ENCODE data around the gene NPHP4.

The NPHP4 gene

DNA sequence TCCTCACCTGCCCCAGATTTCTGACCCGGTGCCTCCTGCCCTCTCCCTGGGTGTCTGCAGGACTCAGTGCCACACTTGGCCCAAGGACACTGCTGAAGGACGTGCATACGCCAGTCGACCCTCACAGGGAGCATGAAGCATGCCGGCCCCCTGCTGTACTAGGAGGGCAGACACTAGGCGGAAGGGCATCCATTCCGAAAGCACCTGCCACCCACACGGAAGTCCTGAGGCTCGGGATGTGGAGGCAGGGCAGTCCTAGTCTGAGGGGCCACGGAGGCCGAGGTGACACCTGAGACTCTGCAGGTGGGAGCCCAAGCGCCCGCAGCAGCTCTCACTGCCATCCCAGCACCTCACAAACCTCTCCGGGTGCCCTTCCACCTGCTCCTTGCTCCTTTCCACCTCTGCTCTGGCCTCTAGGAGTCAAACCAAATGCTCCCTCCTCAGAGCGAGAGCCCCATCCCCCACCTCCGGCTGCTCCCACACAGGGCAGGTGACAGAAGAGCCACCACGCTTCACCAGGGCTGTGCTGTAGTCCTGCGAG is 2.4 kb downstream of the NPHP4 start:
- no peak for DNase-seq (ENCODE audit: low read depth)

DNA sequence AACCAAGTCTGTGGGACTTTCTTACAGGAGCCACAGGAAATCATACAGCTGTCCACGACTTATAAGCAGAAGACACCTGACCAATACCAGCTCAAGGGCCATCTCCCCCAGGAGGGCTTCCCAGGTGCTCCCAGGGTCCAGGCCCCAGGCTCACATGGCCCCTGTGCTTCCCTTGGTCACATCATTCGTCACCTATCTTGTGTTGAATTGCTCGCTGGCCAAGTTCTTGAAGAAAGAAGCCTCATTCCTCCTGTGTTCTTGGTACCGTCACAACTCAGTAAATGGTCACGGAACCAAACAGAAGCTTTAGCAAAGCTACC is 3.0 kb downstream of the NPHP4 start:
- DNase-seq (ENCODE audit: low read depth): no peak

DNA sequence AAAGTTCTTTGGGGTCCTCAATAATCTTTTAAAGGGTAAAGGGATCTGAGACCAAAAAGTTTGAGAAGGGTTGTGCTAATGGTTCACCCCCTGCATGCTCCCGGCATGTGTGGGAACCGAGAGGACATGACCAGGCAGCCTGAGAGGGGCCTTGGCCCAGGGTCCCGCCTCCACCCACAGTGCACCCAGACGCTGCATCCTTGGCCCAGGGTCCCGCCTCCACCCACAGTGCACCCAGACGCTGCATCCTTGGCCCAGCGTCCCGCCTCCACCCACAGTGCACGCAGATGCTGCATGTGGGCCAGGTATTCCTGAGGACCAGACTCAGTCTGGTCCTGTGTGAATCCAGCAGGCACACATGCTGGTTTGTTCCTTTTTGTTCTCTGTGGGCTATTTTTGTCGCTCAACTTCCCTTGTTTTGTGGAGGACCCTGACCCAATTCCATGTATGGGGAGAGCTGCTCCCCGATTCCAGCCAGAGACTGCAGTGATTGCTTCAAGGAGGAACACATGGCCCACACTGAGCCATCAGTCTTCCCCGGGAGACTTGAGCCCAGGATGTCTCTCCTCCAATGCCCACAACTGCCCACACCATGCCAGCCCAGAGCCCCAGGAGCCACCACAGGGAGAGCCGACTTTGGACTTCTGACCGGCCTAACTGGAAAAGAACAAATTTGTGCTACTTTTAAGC is 3.5 kb downstream of the NPHP4 start:
- DNase-seq (ENCODE audit: low read depth): no peak

DNA sequence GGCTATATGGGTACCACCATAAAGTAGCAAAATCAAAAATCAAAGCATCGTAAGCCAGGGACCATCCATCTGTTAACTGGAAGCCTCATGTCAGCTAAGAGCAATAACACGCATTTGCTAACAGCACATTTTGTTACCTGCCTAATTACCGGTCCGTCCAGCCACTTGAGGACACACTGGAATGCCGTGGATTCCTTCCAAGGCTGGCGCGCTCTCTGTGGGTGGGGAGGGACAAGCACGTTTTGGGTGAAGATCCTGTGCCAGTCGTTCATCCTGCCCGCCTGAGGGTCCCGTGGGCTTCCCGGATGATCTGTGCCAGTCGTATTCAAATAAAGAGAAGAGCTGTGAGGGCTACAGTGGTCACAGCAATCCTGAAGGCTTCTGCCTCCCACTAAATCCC is 6.2 kb downstream of the NPHP4 start:
- DNase-seq (ENCODE audit: low read depth): no peak

DNA sequence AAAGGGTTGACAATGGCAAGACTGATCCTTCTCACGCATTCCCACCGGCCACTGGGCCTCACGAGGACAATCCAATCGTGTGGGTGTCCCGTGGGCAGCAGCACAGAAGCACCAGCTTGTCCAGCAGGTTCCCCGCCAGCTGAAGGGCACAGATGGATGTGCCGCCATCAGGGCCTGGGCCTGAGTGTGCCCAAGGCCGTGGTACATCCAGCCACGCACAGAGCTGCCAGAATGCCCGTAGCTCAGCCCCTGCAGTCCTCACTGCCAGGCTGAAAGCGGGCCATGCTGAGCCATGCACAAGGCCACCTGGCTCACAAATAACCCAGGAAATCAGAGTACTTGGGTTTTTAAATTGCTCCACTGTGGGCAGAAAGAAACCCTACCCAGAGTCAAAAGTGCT is 7.0 kb downstream of the NPHP4 start:
- DNase-seq (ENCODE audit: low read depth): no peak

DNA sequence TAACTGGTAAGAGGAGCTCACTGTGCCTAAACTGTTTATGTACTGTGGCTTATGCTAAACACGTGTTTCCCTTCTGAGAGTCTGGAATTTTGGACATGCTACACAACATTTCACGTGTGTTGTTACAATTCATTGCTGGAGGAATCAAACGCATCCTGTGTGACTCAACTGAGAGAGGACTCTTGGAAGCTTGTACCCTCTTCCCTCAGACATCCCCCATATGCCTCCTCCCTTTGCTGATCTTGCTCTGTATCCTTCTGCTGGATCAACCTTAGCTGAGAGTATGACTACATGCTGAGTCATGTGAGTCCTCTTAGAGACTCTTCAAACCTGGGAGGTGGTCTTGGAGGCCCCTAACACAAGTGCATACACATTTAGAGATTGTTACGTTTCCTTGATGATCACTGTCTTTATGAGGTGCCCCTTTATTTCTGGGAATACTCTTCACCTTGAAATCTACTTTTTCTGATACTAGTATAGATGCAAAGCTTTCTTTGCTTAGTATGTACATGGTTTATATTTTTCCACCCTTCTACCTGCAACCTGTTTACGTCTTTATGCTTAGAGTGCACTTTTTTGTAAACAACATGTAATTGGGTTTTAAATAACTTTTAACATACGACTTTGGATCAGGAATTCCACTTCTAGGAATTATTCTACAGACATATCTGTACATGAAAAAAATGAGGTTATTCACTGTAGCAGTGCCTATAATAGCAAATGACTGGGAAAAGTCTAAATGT is 8.7 kb downstream of the NPHP4 start:
- peak; percentile 87 for DNase-seq (ENCODE audit: low read depth)

DNA sequence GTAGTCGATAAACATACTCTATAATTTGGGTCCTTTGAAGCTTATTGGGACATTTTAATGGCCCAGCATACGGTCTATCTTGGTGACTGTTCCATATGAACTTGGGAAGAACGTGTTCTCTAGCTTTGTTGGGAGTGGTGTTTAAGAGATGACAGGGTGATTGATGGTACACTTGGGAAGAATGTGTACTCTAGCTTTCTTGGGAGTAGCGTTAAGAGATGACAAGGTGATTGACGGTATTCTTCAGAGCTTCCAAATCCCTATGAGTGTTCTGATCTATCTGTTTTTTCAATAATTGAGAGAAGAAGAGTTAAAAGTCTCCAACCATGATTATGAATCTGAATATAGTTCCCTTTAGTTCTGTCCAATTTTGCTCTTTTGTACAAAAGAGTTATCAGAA is 9.4 kb downstream of the NPHP4 start:
- no peak for DNase-seq (ENCODE audit: low read depth)

DNA sequence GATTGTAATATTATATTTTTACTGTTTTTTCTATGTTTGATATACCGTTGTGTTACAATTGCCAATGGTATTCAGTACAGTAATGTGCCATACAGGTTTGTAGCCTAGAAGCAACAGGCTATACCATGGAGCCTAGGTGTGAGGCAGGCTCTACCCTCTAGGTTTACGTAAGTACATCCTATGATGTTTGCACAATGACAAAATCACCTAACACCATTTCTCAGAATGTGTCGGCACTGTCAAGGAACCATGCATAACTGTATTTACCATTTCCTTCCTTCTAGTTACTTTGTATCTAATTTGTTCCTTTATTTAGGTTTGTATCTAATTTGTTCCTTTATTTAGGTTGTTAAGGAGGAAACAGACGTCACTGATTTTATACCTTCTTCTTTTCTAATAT is 9.9 kb downstream of the NPHP4 start:
- DNase-seq (ENCODE audit: low read depth): no peak

DNA sequence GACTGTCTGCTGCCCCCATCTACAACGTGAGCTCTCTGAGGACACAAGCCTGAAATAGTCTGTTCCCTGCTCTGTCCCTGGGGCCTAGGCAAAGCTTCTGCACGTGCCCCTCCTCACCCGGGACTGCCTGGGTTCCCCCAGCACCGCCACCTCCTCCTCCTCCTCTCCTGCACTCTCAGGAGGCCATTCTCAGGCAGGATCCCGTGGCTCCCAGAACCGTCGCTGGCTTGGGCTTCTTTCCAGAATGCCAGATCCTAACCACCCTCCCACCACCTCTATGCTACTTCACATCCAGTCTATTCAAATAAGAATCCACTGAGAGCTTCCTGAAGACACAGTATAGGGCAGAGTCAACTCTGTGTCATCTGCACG is 11.2 kb downstream of the NPHP4 start:
- DNase-seq (ENCODE audit: low read depth): no peak

DNA sequence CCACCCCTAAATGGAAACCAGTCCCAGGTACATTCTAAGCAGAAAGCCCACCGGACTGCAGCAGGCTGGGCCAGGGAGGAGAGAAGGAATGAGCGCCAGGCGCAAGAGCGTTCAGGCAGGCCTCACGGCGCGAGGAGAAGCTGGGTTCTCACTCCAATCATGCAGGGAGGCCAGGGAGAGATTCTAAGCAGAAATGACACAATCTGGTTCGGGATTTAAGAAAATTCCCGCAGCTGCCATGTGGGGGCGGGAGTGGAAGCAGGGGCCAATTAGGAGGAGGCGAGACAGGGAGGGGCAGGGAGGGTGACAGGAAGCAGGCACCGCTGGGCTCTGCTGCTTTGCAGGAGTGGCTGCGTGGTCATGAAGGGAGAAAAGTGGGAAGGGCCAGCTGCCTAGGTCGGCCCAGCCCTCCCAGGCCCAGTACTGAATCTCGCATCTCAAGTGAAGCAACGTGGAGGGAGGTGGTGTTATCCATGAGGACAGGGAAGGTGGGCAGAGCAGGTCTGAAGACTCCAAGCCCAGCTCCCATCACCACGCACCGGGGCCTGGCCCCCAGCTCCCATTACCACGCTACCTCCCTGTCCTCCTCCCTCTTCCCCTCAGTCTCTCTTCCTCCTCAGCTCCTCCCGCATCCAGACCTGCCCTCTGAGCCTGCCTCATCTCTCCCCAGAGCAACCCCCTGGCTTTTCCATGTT is 11.8 kb downstream of the NPHP4 start:
- DNase-seq (ENCODE audit: low read depth): peak; percentile 56

DNA sequence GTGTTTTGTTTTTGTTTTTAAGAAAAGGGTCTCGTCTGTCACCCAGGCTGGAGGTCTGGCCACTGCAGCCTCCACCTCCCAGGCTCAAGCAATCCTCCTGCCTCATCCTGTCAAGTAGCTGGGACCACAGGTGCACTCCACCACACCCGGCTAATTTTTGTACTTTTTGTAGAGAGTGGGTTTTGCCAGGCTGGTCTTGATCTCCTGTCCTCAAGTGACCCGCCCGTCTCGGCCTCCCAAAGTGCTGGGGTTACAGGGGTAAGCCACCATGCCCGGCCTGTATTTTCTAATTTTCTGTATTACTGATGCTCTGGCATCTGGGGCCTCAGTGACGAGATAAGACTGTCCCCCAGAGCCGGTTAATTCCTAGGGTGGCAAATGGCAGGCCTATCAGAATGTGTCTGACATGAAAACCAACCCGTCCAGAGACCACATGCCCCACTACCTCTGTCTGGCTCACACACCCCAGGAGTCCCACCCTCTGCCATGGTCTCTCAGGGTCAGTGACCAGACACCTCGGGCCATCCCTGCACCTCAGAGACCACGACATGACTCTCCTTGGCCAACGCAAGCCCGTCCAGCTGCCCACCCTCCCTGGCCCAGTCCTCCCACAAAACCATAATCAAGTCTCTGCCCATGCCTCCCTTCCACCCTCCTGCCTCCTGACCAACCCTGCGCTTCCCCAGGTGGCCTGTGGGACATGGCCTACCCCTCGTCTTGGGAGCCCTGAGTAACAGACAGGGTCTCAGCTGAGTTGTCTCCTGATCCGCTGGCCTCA is 12.5 kb downstream of the NPHP4 start:
- DNase-seq (ENCODE audit: low read depth): no peak

DNA sequence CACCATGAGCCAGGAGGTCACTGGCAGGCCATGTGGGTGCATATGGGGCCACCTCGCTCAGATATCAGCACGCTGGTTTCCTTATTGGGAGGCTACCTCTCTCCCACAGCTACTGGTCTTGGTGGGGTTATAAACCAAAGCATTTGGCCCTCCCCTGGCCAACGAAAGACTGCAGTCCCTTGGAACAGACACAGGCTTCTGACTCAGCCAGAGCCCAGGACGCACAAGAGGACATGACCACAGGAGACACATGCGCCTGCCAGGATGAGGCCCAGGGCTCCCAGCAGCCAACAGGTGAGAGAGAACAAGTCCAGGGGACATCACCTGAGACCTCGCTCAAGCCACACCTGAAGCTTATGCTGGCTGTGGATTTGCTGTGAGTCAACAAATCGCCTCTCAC is 13.8 kb downstream of the NPHP4 start:
- no peak for DNase-seq (ENCODE audit: low read depth)

DNA sequence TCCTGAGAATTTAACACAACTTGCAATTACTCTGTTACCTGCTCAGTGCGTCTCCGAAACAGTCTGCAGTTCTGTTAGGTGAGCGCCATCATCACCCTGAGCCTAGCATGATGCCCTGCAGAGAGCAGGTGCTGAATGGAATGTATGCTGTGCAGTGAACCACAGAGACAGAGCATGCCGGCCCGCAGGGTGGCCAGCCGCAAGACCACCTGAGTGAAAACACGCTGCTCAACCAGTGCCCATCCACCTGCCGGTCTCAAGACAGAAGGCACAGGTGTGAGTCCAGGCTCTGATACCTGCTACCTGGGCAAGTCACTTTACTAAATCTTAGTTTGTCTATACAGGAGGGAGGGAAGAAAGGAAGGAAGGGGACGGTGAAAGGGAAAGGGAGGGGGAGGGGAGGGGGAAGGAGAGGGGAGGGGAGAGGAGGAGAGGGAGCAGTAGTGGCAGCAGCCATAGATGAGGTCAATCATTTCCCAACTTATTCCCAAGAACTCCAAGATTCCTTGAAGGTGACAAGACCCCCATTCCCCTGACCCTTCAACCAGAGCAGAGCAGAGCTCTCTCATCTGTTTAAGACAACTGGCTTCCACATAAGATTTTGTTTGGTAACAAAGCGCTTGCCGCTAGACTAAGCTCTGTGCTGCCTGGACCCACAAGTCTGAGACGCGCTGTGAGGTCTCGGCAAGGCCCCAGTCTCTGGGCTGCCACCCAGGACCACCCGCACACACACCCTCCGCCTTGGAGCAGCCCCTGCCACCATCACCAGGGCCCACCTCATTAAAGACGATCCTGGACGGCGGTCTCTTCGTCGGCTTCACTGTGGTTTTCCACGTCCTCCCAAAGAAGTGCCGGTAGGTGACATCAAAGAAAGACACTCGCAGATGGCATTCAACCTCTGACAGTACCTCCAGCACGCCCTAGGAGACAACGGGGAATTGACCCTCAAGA is 14.5 kb downstream of the NPHP4 start:
- DNase-seq (ENCODE audit: low read depth): no peak

DNA sequence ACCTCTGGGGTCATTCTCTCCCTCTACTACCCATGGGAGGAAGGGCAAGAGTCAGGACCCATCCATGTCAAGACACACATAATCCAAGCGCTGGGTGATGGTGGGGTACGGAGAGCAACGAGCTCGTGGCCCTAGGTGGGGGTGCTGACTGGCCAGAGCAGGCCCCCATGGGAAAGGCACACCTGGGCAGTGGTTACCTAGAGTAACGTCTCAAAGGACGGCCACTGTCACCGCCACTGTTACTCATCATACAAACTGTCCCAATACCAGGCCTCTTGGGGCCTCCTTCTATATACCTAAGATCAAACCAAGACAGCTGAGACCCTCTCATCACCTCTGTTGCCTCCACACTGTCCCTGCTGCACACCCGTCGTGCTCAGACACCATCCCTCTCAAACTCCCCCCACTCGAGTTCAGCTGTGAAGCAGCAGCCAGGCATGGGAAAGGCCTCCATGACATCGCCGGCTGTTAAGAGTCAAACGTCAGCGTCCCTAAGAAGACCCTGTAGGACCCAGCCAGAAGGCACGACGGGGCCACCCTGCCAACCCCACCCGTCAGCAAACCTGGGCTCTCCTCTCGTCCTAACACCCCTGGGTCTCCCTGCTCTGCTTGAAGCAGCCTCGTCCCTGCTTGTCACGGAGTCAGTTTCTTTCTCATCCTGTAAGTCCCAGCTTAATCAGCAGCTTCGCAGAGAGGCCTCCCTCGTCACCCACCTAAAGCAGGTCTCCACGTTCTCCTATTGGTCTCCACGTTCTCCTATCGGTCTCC is 15.3 kb downstream of the NPHP4 start:
- DNase-seq (ENCODE audit: low read depth): no peak

DNA sequence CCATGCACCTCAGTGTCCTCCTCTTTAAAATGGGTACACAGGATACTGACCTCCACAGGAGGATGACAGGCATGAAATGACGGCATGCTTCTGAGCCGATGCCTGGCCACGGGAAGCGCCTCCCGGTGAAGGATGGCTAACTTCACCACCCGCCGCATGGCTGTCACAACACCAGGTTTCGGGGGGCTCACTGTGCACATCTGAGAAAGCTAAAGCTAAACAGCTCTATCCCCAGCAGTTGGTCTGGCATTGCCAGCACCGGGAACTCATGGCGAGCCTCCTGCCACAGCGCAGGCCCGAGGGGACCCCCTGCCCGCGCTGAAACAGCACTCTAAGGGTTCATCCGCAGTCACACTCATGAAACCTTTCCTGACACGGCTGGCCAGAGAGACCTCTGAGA is 16.0 kb downstream of the NPHP4 start:
- DNase-seq (ENCODE audit: low read depth): no peak

DNA sequence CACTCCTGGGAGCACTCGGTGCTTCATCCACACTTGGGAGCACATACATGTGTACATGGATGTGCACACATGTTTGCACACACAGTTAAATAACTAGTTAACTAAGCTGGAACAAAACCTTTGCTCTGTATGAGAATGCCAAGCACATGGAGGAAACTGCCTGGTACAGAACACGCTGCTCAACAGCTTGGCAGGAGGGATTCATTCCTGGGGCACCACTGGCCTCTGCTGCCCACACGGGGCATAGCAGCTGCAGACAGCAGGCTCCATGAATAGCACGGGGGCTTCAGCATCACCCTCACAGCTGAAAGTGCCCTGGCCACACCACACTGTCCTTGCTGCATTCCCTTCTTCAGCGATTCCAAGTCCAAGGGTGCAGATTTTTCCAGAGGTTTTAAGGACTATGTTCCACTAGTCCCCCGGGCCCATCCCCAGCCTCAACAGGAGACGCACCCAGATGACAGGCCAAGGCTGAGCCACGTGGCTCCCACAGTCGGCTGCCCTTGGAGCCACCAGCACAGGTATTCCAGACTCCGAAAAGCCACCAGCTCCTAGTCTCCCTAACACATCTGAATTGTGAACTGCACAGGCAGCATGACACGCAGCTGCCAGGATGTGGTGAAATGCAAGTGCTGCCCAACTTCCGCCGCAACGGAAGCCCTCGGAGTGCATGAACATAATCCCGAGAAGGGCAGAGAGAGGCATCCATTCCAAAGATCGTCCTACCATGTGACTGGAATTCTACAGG is 16.9 kb downstream of the NPHP4 start:
- DNase-seq (ENCODE audit: low read depth): peak; percentile 68

DNA sequence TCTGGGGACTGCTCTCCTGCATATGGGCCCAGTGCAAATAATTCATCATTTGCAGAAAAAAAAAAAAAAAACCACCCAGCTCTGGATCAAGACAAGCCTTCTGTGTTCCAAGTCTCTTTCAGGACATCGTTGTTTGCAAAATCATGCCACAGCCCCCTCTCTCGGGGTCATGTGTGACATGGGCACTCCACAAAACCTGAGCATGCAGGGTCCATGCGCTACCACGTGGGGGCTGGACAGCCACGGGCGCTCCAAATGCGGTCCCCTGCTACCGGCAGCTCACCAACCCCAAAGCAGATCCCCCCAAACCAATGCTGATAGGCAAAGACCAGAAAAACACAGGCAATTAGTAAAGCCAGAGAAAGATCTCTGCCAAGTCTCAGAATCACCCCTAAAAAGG is 17.6 kb downstream of the NPHP4 start:
- DNase-seq (ENCODE audit: low read depth): no peak

DNA sequence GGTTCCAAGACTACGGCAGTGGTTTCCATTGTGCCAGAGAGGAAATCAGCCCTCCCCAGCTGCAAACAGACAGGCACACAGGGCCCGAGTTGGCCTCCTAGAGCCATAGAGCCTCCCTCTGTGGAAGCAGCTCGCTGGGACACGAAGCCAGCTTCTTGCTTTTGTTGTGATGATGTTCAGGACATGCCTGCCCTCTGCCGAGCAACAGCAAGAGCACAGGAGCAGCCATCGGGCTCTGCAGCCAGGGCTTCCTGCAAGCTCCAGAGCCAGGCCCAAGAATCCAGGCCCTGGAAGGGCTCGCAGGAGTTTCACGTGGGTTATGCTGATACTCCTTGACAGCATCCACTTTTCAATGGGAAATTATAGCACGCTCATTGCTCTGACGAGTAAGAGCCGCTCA is 18.5 kb downstream of the NPHP4 start:
- DNase-seq (ENCODE audit: low read depth): peak; percentile 34

DNA sequence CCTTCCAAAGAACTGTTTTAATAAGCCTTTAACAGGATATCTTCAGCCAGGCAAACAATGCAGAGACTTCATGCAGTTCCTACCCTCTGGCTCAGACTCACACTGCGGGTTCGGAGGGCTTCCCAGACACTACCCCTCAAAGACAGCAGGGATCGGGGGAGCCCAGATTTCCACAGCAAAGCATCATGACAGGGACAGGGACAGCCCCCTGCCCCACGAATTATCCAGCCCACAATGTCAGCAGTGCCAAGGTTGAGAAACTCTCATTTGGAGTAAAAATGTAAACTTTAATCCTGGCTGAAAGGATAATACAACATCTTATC is 20.1 kb downstream of the NPHP4 start:
- DNase-seq (ENCODE audit: low read depth): no peak
